ENCODE measurements around the gene TAS2R42.

- no peak for TF ChIP-seq TAF1 (IDR thresholded peaks at IDR 0.05; ENCODE audit: low read depth, low read length)
- no peak for TF ChIP-seq POLR2AphosphoS5 (IDR thresholded peaks at IDR 0.05; ENCODE audit: low read depth, low read length)
Observed at GRCh38 chr12:11186837-11187236, at the start of gene TAS2R42.

Measured in GM12891 (cell line).